Testis (tissue), 3 donors: ENCODE results near the gene C19orf85. TPM values are rescaled to one million over a fixed set of nuclear protein-coding genes. Genes with fewer than 3 reads are reported as not detected.

Experiments used
- DNase-seq: peaks from one replicate; pipeline ENCODE4 v3.0.0-alpha.2; 2019
- H3K27ac ChIP-seq, 2 donors: fragments of 200-600 bp; sonication (generic); one replicate each; pipeline ENCODE4 v1.5.1; 2019
- H3K27me3 ChIP-seq: fragments of 200-600 bp; sonication (generic); one replicate; pipeline ENCODE4 v1.5.1; 2019
- H3K36me3 ChIP-seq: fragments of 200-600 bp; sonication (generic); one replicate; pipeline ENCODE4 v1.5.1; 2017; ENCODE audit warnings: low read depth; ENCODE audit errors: missing control alignments
- H3K4me1 ChIP-seq: fragments of 200-600 bp; sonication (generic); one replicate; pipeline ENCODE4 v1.5.1; 2019
- H3K4me3 ChIP-seq, 2 donors: fragments of 200-600 bp; sonication (generic); one replicate each; pipeline ENCODE4 v1.5.1; 2017 to 2019
- H3K9me3 ChIP-seq: fragments of 200-600 bp; sonication (generic); one replicate; pipeline ENCODE4 v1.5.1; 2017
- POLR2A ChIP-seq: fragments of 450-650 bp; IDR thresholded peaks from one replicate; pipeline ENCODE4 v1.6.1; 2017; ENCODE audit warnings: antibody characterized with exemption, mild to moderate bottlenecking, moderate library complexity
- WGBS, 2 donors: methylation state at CpG; one replicate each; pipeline ENCODE4 v1.1.5; 2018; 5-methylcytosine and 5-hydroxymethylcytosine counted together
- intact Hi-C: fragments of 100-400 bp; cut with DNase I; formaldehyde crosslinking; loops from one replicate; pipeline ENCODE4 v1.15.1; 2023; ENCODE audit warnings: low total_unique reads
- polyA plus RNA-seq: library from polyadenylated mRNA; stranded (reverse); fragments of 350-450 nt; fragmentation: Illumina TruSeq; extraction: RNeasy Lipid Tissue Mini Kit (QIAGEN cat#74804); gene quantifications from one replicate; pipeline ENCODE4 v1.2.3, GENCODE V29; 2014; ENCODE audit warnings: low read depth, low replicate concordance; ENCODE audit not compliant: insufficient read depth
- total RNA-seq, 2 donors: library from RNA; depleted of rRNA; stranded (reverse); fragments of >200 nt; gene quantifications; one replicate each; pipeline ENCODE4 v1.2.3, GENCODE V29; 2016
- TF ChIP-seq, protein P1 (sequence below), 3 experiments: fragments of 450-650 bp in 2 of 3; fragments of 200-600 bp in 1 of 3; sonication (generic) in 1 of 3; IDR thresholded peaks; one replicate each; pipeline ENCODE4 v1.5.1; 2016 to 2019; ENCODE audit warnings: antibody characterized with exemption in 3 of 3, mild to moderate bottlenecking in 2 of 3, moderate library complexity in 1 of 3

C19orf85 gene
- total and polyA plus RNA-seq, 3 donors from 2014 or later, result not detected

DNA sequence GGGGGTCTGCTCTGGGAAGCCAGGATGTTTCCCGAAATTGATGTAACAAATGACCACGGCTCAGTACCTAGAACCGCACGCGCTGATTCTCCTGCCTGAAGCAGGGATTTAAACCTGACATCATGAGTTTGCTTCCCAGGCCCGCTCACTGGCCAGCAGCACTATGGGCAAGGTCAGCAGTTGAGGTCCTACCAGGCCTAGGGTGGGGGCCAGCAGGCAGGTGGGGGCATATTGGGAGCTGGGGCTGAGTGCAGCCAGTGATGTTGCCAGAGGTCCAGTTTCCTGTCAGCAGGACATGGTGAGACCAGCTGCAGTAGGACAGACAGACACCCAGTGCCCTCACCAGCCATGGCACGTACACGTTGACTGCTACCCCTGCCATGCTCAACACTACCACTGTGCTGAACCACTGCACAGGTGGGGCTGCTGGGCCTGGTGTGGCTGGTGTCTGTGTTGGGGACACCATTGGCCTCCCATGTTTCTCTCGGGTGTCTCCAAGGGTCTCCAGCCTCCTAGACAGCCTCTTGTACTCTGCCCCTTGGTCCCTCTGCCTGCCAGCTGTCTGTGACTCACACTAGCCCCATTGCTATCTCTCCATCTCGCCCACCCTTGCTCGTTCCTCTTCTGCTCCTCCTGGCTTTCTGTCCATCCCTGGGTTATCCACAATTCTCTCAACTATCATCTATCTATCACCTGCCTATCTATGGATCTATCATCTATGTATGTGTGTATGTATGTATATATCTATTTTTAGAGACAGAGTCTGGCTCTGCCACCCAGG lies 1.1 kb upstream of the C19orf85 start:
- H3K27me3 ChIP-seq, result no peaks in the 10 kb centered on the region
- no peak for DNase-seq
- peaks cover 15% of the 10 kb centered on the region for H3K4me1 ChIP-seq
- H3K9me3 ChIP-seq, result no peaks in the 10 kb centered on the region
- no peak overlapping the region for H3K27ac ChIP-seq
- intact Hi-C loops, result no loop called here
- H3K4me3 ChIP-seq, result no peak overlapping the region
- no peak for TF ChIP-seq POLR2A
- TF ChIP-seq, protein P1, sequence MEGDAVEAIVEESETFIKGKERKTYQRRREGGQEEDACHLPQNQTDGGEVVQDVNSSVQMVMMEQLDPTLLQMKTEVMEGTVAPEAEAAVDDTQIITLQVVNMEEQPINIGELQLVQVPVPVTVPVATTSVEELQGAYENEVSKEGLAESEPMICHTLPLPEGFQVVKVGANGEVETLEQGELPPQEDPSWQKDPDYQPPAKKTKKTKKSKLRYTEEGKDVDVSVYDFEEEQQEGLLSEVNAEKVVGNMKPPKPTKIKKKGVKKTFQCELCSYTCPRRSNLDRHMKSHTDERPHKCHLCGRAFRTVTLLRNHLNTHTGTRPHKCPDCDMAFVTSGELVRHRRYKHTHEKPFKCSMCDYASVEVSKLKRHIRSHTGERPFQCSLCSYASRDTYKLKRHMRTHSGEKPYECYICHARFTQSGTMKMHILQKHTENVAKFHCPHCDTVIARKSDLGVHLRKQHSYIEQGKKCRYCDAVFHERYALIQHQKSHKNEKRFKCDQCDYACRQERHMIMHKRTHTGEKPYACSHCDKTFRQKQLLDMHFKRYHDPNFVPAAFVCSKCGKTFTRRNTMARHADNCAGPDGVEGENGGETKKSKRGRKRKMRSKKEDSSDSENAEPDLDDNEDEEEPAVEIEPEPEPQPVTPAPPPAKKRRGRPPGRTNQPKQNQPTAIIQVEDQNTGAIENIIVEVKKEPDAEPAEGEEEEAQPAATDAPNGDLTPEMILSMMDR (IDR thresholded peaks at IDR 0.05), result no peak
- no peaks in the 10 kb centered on the region for H3K36me3 ChIP-seq
- 73 to 92% methylated on average over 3 to 11 of the region's 11 CpGs for WGBS, 2 donors

DNA sequence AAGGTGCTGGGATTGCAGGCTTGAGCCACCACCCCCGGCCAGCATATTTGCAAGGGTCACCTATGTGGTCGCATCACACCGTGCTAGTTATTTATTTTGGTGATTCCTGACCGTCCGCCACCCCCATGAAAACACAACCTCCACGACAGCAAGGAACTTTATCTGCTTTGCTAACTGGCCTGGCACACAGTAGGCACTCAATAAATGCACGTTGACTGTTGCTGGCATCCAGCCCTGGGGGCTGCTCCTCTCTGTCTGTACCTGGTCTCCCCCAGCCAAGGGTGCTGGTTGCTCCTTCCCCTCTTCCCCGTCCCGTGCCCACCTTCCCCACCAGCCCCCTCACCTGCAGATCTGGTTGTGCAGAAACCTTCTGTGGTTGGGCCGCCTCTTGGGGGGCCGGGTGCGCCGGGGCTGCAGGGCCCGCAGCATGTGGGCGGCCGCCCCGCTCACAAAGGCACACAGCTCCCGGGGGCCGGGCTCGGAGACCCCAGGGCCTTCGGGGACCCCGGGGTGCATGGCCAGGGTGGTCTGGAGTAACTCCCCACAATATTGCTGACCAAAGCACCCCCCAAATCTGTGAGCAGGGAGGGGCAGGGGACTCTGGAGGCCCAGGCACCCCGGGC lies 401 bp downstream of the C19orf85 start:
- TF ChIP-seq POLR2A, result no peak
- TF ChIP-seq, protein P1 (IDR thresholded peaks at IDR 0.05), result no peak
- H3K4me3 ChIP-seq, result no peak overlapping the region
- DNase-seq, result no peak
- H3K4me1 ChIP-seq, result peaks cover 28% of the 10 kb centered on the region
- no peaks in the 10 kb centered on the region for H3K9me3 ChIP-seq
- no peaks in the 10 kb centered on the region for H3K36me3 ChIP-seq
- 73 to 76% methylated on average over 18 to 22 of the region's 23 CpGs for WGBS, 2 donors
- H3K27ac ChIP-seq, result no peak overlapping the region
- no peaks in the 10 kb centered on the region for H3K27me3 ChIP-seq
- intact Hi-C loops, result no loop called here

DNA sequence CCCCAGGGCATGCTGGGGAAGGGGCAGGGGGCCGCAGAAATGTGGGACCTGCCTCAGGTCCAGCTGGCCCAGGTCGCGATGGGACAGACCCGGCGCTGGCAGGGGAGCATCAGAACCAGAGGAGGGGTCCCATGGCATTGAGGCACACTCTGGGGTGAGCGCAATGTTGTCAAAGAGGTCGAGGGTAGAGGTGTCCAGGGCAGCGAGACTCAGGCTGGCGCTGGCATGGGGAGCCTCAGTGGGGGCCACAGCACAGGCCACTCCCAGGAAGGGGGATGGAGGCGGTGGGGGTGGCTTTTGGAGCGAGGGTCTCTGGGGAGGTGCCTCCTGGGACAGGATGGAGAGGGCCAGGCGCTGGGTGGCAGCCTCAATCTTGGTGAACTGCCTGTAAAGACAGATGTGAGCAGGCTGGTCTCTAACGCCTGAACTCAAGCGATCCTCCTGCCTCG lies 944 bp downstream of the C19orf85 start:
- no peaks in the 10 kb centered on the region for H3K27me3 ChIP-seq
- no peaks in the 10 kb centered on the region for H3K9me3 ChIP-seq
- TF ChIP-seq POLR2A, result no peak
- TF ChIP-seq, protein P1 (IDR thresholded peaks at IDR 0.05), result no peak
- intact Hi-C loops, result no loop called here
- H3K4me3 ChIP-seq, result no peak overlapping the region
- no peaks in the 10 kb centered on the region for H3K36me3 ChIP-seq
- WGBS, 2 donors, result 78 to 80% methylated on average over 12 to 15 of the region's 15 CpGs
- no peak for DNase-seq
- H3K27ac ChIP-seq, result no peak overlapping the region
- peaks cover 33% of the 10 kb centered on the region for H3K4me1 ChIP-seq

- H3K9me3 ChIP-seq, result no peaks in the 10 kb centered on the region
- no peak overlapping the region for H3K27ac ChIP-seq
- H3K36me3 ChIP-seq, result no peaks in the 10 kb centered on the region
- peaks cover 29% of the 10 kb centered on the region for H3K4me1 ChIP-seq
- H3K4me3 ChIP-seq, result no peak overlapping the region
- TF ChIP-seq, protein P1 (IDR thresholded peaks at IDR 0.05), result no peak
- no peak for TF ChIP-seq POLR2A
- intact Hi-C loops, result no loop called here
- H3K27me3 ChIP-seq, result no peaks in the 10 kb centered on the region
- DNase-seq, result no peak
- 76 to 78% methylated on average over 11 of the region's 11 CpGs for WGBS, 2 donors
These were observed 1.8 kb downstream of the C19orf85 start for GRCh38 chr19:55462722-55463121.
